Measurements from ENCODE around the gene SYNRG.

SYNRG gene

GRCh38 chr17:37502009-37502936 lies 106.9 kb downstream of the SYNRG start:
- TF ChIP-seq CTCF (IDR thresholded peaks at IDR 0.05; ENCODE audit: low read depth, low read length), result no peak

GRCh38 chr17:37500378-37500777 lies 108.8 kb downstream of the SYNRG start:
- no peak for TF ChIP-seq CTCF (IDR thresholded peaks at IDR 0.05; ENCODE audit: low read depth, low read length)
- H3K4me3 ChIP-seq (ENCODE audit: low read depth, low read length), result no peak overlapping the region

More at GRCh38 chr17:37502009-37502936, 106.9 kb downstream of the SYNRG start:
- H3K4me3 ChIP-seq (ENCODE audit: low read depth, low read length), result no peak overlapping the region

DNA sequence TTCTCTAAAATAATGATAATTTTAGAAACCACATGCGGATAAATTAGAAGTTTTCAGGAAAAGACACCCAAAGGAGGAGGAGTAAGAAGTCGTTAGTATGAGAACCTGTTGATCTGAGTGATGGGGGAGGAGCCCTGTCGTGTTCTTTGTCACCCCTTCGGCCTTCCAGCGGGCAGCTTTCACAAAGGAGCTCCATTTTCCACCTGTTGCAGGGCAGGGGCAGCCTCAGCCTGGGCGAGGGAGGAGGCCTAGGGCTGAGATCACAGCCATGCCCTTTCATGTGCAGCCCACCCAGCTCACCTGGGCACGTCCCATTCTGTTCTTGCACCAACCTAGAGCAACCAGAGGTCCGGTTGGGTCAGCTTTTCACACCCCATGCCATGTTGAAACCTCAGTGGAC lies 114.2 kb downstream of the SYNRG start:
- TF ChIP-seq CTCF (IDR thresholded peaks at IDR 0.05; ENCODE audit: low read depth, low read length), result no peak
- no peak overlapping the region for H3K4me3 ChIP-seq (ENCODE audit: low read depth, low read length)

GRCh38 chr17:37494401-37494831 lies 114.8 kb downstream of the SYNRG start:
- TF ChIP-seq CTCF (IDR thresholded peaks at IDR 0.05; ENCODE audit: low read depth, low read length), result no peak
- H3K4me3 ChIP-seq (ENCODE audit: low read depth, low read length), result no peak overlapping the region

GRCh38 chr17:37493249-37494027 lies 115.8 kb downstream of the SYNRG start:
- H3K4me3 ChIP-seq (ENCODE audit: low read depth, low read length), result peak overlapping the region; percentile 88; the same call in 1 of the 2 replicates
- no peak for TF ChIP-seq CTCF (IDR thresholded peaks at IDR 0.05; ENCODE audit: low read depth, low read length)

DNA sequence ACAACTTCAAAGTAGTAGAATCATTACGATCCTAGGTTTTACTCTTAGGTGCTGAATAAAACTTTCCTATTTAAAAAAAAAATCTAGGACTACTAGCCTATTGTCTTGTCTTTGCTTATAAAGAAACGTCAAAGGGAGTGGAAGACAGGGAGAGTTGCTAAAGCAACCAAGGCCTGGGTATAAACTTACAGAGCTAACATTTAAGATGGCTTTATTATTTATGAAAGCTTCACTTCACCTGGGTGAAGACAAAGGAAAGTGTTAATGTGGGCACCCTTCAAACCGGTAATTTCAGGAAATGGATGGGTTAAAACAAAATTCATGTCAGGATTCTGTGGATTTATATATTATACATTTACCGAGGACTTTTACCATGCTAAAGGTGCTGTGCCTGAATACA lies 117.1 kb downstream of the SYNRG start:
- no peak for TF ChIP-seq CTCF (IDR thresholded peaks at IDR 0.05; ENCODE audit: low read depth, low read length)
- peak overlapping the region; percentile 88 for H3K4me3 ChIP-seq (ENCODE audit: low read depth, low read length)

Measured in WI38 (cell line).